MM.1S (cell line): ENCODE data around the gene FGF11.
A peak's percentile ranks its signal among the peaks of the same experiment; 100 is the strongest.

Source experiments
- DNase-seq: peaks from one replicate; pipeline ENCODE4 v3.0.0-alpha.2; 2015
- H2AFZ ChIP-seq: fragments of 300-600 bp; sonication (generic); 2 replicates; pipeline ENCODE4 v1.6.0; 2016; ENCODE audit warnings: antibody characterized with exemption, low read length
- H3F3A ChIP-seq: fragments of 300-600 bp; sonication (generic); 2 replicates; pipeline ENCODE4 v1.6.1; 2016; ENCODE audit warnings: mild to moderate bottlenecking, antibody characterized with exemption, low read length, moderate library complexity, mixed read lengths; ENCODE audit not compliant: insufficient read depth
- H3K27ac ChIP-seq: fragments of 300-600 bp; sonication (generic); 2 replicates; pipeline ENCODE4 v1.5.1; 2016; ENCODE audit warnings: mild to moderate bottlenecking, low read length
- H3K27me3 ChIP-seq: fragments of 300-600 bp; sonication (generic); replicated peaks from 2 replicates; pipeline ENCODE4 v1.6.0; 2016; ENCODE audit warnings: low read length; ENCODE audit not compliant: insufficient read depth
- H3K36me3 ChIP-seq: fragments of 300-600 bp; sonication (generic); replicated peaks from 2 replicates; pipeline ENCODE4 v1.6.1; 2016; ENCODE audit warnings: mild to moderate bottlenecking, low read length, mixed read lengths; ENCODE audit not compliant: insufficient read depth
- H3K4me1 ChIP-seq: fragments of 300-600 bp; sonication (generic); 2 replicates; pipeline ENCODE4 v1.6.1; 2016; ENCODE audit warnings: low read length, mixed read lengths
- H3K4me2 ChIP-seq: fragments of 300-600 bp; sonication (generic); 2 replicates; pipeline ENCODE4 v1.6.0; 2016; ENCODE audit warnings: low read depth, low read length
- H3K4me3 ChIP-seq: fragments of 300-600 bp; sonication (generic); 2 replicates; pipeline ENCODE4 v1.5.1; 2016; ENCODE audit warnings: low read length, mixed read lengths
- H3K79me2 ChIP-seq: fragments of 300-600 bp; sonication (generic); 2 replicates; pipeline ENCODE4 v1.6.1; 2016; ENCODE audit warnings: mixed run types, low read length, mixed read lengths
- H3K9ac ChIP-seq: fragments of 300-600 bp; sonication (generic); 2 replicates; pipeline ENCODE4 v1.6.1; 2016; ENCODE audit warnings: low read length, mixed read lengths
- H3K9me2 ChIP-seq: fragments of 300-600 bp; sonication (generic); replicated peaks from 2 replicates; pipeline ENCODE4 v1.6.1; 2016; ENCODE audit warnings: mild to moderate bottlenecking, low read length, mixed read lengths; ENCODE audit not compliant: insufficient read depth
- H3K9me3 ChIP-seq: fragments of 300-600 bp; sonication (generic); replicated peaks from 2 replicates; pipeline ENCODE4 v1.6.1; 2016; ENCODE audit warnings: mild to moderate bottlenecking, low read length, mixed read lengths; ENCODE audit not compliant: insufficient read depth
- H4K20me1 ChIP-seq: fragments of 300-600 bp; sonication (generic); 2 replicates; pipeline ENCODE4 v1.6.1; 2016; ENCODE audit warnings: mild to moderate bottlenecking, low read length, moderate library complexity, mixed read lengths; ENCODE audit not compliant: insufficient read depth
- CTCF ChIP-seq: fragments of 300-600 bp; sonication (generic); IDR thresholded peaks from 2 replicates; pipeline ENCODE4 v1.5.1; 2016; ENCODE audit warnings: antibody characterized with exemption, low read length, mixed read lengths
- EZH2 ChIP-seq: fragments of 300-600 bp; sonication (generic); optimal IDR thresholded peaks from 2 replicates; pipeline ENCODE3; 2017; ENCODE audit warnings: low read depth, mild to moderate bottlenecking, antibody characterized with exemption, low read length, mixed read lengths
- EZH2phosphoT487 ChIP-seq: fragments of 300-600 bp; sonication (generic); IDR thresholded peaks from 2 replicates; pipeline ENCODE4 v1.6.1; 2018; ENCODE audit warnings: antibody characterized with exemption, low read length

Gene FGF11

GRCh38 chr17:7445619-7445968, 6.3 kb downstream of the FGF11 start:
- H3K4me3 ChIP-seq: no peak overlapping the region
- no peaks in the 10 kb centered on the region for H4K20me1 ChIP-seq
- H3K9me3 ChIP-seq: no peaks in the 10 kb centered on the region
- H3K4me1 ChIP-seq: no peaks in the 10 kb centered on the region
- H3K27me3 ChIP-seq: peaks cover 82% of the 10 kb centered on the region
- no peak overlapping the region for H2AFZ ChIP-seq
- TF ChIP-seq CTCF: no peak
- no peak for TF ChIP-seq EZH2phosphoT487
- TF ChIP-seq EZH2: no peak
- H3K27ac ChIP-seq: no peak overlapping the region
- no peaks in the 10 kb centered on the region for H3K9me2 ChIP-seq
- DNase-seq: no peak
- no peaks in the 10 kb centered on the region for H3K36me3 ChIP-seq
- no peak overlapping the region for H3K9ac ChIP-seq
- H3F3A ChIP-seq: no peaks in the 10 kb centered on the region
- peak overlapping the region; percentile 52; the same call in 1 of the 2 replicates for H3K4me2 ChIP-seq
- no peaks in the 10 kb centered on the region for H3K79me2 ChIP-seq

GRCh38 chr17:7448461-7448860, 9.1 kb downstream of the FGF11 start:
- H3K9ac ChIP-seq: no peak overlapping the region
- no peaks in the 10 kb centered on the region for H3K36me3 ChIP-seq
- peaks cover 53% of the 10 kb centered on the region for H3K27me3 ChIP-seq
- H3K9me3 ChIP-seq: no peaks in the 10 kb centered on the region
- no peak overlapping the region for H3K27ac ChIP-seq
- H4K20me1 ChIP-seq: no peaks in the 10 kb centered on the region
- DNase-seq: no peak
- H3K4me2 ChIP-seq: no peak overlapping the region
- H3K9me2 ChIP-seq: no peaks in the 10 kb centered on the region
- no peak overlapping the region for H2AFZ ChIP-seq
- H3F3A ChIP-seq: no peaks in the 10 kb centered on the region
- H3K79me2 ChIP-seq: no peaks in the 10 kb centered on the region
- no peak overlapping the region for H3K4me3 ChIP-seq
- no peaks in the 10 kb centered on the region for H3K4me1 ChIP-seq
- TF ChIP-seq EZH2 (no peak), CTCF (no peak), EZH2phosphoT487 (no peak)

- Histone ChIP-seq H3K27me3 (no peaks in the 10 kb centered on the region), H3K4me1 (no peaks in the 10 kb centered on the region; the same call in 1 of the 2 replicates), H3K27ac (no peak overlapping the region), H3K9me2 (no peaks in the 10 kb centered on the region), H3K4me3 (no peak overlapping the region), H3K79me2 (no peaks in the 10 kb centered on the region), H3K9me3 (no peaks in the 10 kb centered on the region), H3K9ac (no peak overlapping the region), H2AFZ (no peak overlapping the region), H3F3A (peaks cover 14% of the 10 kb centered on the region), H4K20me1 (no peaks in the 10 kb centered on the region), H3K4me2 (no peak overlapping the region), H3K36me3 (no peaks in the 10 kb centered on the region)
- DNase-seq: no peak
- TF ChIP-seq EZH2 (no peak), EZH2phosphoT487 (no peak), CTCF (no peak)
These were observed 20.7 kb downstream of the FGF11 start for GRCh38 chr17:7459961-7460545.
